ENCODE results near the gene HHATL. TPM values are rescaled to one million over a fixed set of nuclear protein-coding genes. Genes with fewer than 3 reads are reported as not detected.

Gene HHATL
- total RNA-seq, 1 experiment from 2014 or later: not detected

GRCh38 chr3:42707620-42708355 is 5.2 kb upstream of the HHATL start:
- H3K27me3 ChIP-seq (ENCODE audit: control insufficient read depth, insufficient read depth, low read length): no peaks in the 10 kb centered on the region
- in situ Hi-C loops (cut with HindIII; ENCODE audit: low pct_unique_long_range_greater_than_20kb, low sequenced_read_pairs) (no loop called here), intact Hi-C loops (cut with micrococcal nuclease; ENCODE audit: unreplicated experiment) (no loop called here)
- H3K4me1 ChIP-seq (ENCODE audit: control insufficient read depth, insufficient read depth, low read length): no peaks in the 10 kb centered on the region
- DNase-seq (ENCODE audit: low read depth, low spot score): no peak
- H3K4me3 ChIP-seq (ENCODE audit: low read depth in 2 of 2, low read length in 2 of 2): no peak overlapping the region
- no peak for ATAC-seq
- no peak for TF ChIP-seq TCF7L2 (IDR thresholded peaks at IDR 0.05; ENCODE audit: low read depth, low read length)
- TF ChIP-seq POLR2AphosphoS5 (IDR thresholded peaks at IDR 0.05; ENCODE audit: low read depth, low read length): no peak
- no peak for TF ChIP-seq SIN3A (IDR thresholded peaks at IDR 0.05; ENCODE audit: borderline replicate concordance, insufficient read depth, low read depth, low read length)
- no peak for TF ChIP-seq REST (IDR thresholded peaks at IDR 0.05; ENCODE audit: insufficient read depth in 1 of 2, low read depth in 2 of 2, low read length in 1 of 2)
- TF ChIP-seq CTCF (IDR thresholded peaks at IDR 0.05): no peak
- ChIA-PET CTCF (no interaction called here), POLR2A (no interaction called here)
- H3K36me3 ChIP-seq (ENCODE audit: control insufficient read depth, insufficient read depth, low read length): no peaks in the 10 kb centered on the region
- no TSS peak for BruUV-seq (replicated peaks)
- H3K27ac ChIP-seq (ENCODE audit: low read length): no peak overlapping the region
- H3K9me3 ChIP-seq (ENCODE audit: control insufficient read depth, insufficient read depth, low read depth, low read length): no peaks in the 10 kb centered on the region

- in situ Hi-C loops (cut with HindIII; ENCODE audit: low pct_unique_long_range_greater_than_20kb, low sequenced_read_pairs): no loop called here
- intact Hi-C loops (cut with micrococcal nuclease; ENCODE audit: unreplicated experiment): no loop called here
- ATAC-seq: no peak
- no peaks in the 10 kb centered on the region for H3K27me3 ChIP-seq (ENCODE audit: control insufficient read depth, insufficient read depth, low read length)
- no peaks in the 10 kb centered on the region for H3K9me3 ChIP-seq (ENCODE audit: control insufficient read depth, insufficient read depth, low read depth, low read length)
- no peaks in the 10 kb centered on the region for H3K36me3 ChIP-seq (ENCODE audit: control insufficient read depth, insufficient read depth, low read length)
- no peak overlapping the region for H3K27ac ChIP-seq (ENCODE audit: low read length)
- POLR2A ChIA-PET: no interaction called here
- TF ChIP-seq POLR2AphosphoS5 (IDR thresholded peaks at IDR 0.05; ENCODE audit: low read depth, low read length): no peak
- TF ChIP-seq REST (IDR thresholded peaks at IDR 0.05; ENCODE audit: insufficient read depth in 1 of 2, low read depth in 2 of 2, low read length in 1 of 2): no peak
- no peak for TF ChIP-seq SIN3A (IDR thresholded peaks at IDR 0.05; ENCODE audit: borderline replicate concordance, insufficient read depth, low read depth, low read length)
- TF ChIP-seq CTCF (IDR thresholded peaks at IDR 0.05): no peak
- TF ChIP-seq TCF7L2 (IDR thresholded peaks at IDR 0.05; ENCODE audit: low read depth, low read length): no peak
- no peaks in the 10 kb centered on the region for H3K4me1 ChIP-seq (ENCODE audit: control insufficient read depth, insufficient read depth, low read length)
- no peak overlapping the region for H3K4me3 ChIP-seq (ENCODE audit: low read depth in 2 of 2, low read length in 2 of 2)
- no peak for DNase-seq (ENCODE audit: low read depth, low spot score)
- CTCF ChIA-PET: no interaction called here
- no TSS peak for BruUV-seq (replicated peaks)
Measured at GRCh38 chr3:42706721-42707619, 4.4 kb upstream of the HHATL start.

Data from Panc1 (cell line).